Activated T-helper 17 cell treated with anti-CD3 and anti-CD28 coated beads, Interleukin-2, amount 50 U/mL, for 72 hours (primary cell): Measurements from ENCODE around the gene HPSE2. TPM values are rescaled to one million over a fixed set of nuclear protein-coding genes. Genes with fewer than 3 reads are reported as not detected.
"Not testable (repeated sequence)": the region's sequence is repeated elsewhere in the genome, so short reads cannot be mapped to it uniquely, and the experiment has no call there.

Experiments
- ATAC-seq: fragments of 150-1000 bp; cut with Tn5 transposase; replicated peaks from 2 replicates; pipeline ENCODE4 v1.10.0; 2021; ENCODE audit warnings: mild to moderate bottlenecking, moderate library complexity
- H3K27ac Mint-ChIP-seq: one replicate; pipeline ENCODE4 v1.8.0; 2022; ENCODE audit warnings: mixed read lengths
- H3K27me3 Mint-ChIP-seq: one replicate; pipeline ENCODE4 v1.8.0; 2022; ENCODE audit warnings: mixed read lengths
- H3K36me3 Mint-ChIP-seq: one replicate; pipeline ENCODE4 v1.8.0; 2022; ENCODE audit warnings: low read depth, mild to moderate bottlenecking, mixed read lengths
- H3K4me1 Mint-ChIP-seq: one replicate; pipeline ENCODE4 v1.8.0; 2022; ENCODE audit warnings: mixed read lengths
- H3K4me3 Mint-ChIP-seq: one replicate; pipeline ENCODE4 v1.8.0; 2022; ENCODE audit warnings: mild to moderate bottlenecking, mixed read lengths
- H3K9me3 Mint-ChIP-seq: one replicate; pipeline ENCODE4 v1.8.0; 2022; ENCODE audit warnings: mixed read lengths
- total RNA-seq, 2 donors: library from RNA; stranded (reverse); gene quantifications; one replicate each; pipeline ENCODE4 v1.2.3, GENCODE V29; 2022

HPSE2 gene
- total RNA-seq, 2 donors from 2014 or later: not detected

GRCh38 chr10:98908247-98908646 lies 327.4 kb downstream of the HPSE2 start:
- ATAC-seq, H3K4me3 Mint-ChIP-seq, H3K36me3 Mint-ChIP-seq, H3K9me3 Mint-ChIP-seq, H3K27me3 Mint-ChIP-seq, H3K4me1 Mint-ChIP-seq, H3K27ac Mint-ChIP-seq: not testable (repeated sequence)

GRCh38 chr10:98901441-98902110 lies 334.1 kb downstream of the HPSE2 start:
- ATAC-seq: no peak
- Mint-ChIP-seq H3K4me3 (no peak overlapping the region), H3K36me3 (no peaks in the 10 kb centered on the region), H3K4me1 (no peaks in the 10 kb centered on the region), H3K27ac (no peak overlapping the region), H3K9me3 (peaks cover 4% of the 10 kb centered on the region), H3K27me3 (no peaks in the 10 kb centered on the region)

GRCh38 chr10:98899018-98899417 lies 336.6 kb downstream of the HPSE2 start:
- ATAC-seq: no peak
- Mint-ChIP-seq H3K4me3 (no peak overlapping the region), H3K4me1 (no peaks in the 10 kb centered on the region), H3K27ac (no peak overlapping the region), H3K27me3 (no peaks in the 10 kb centered on the region), H3K36me3 (no peaks in the 10 kb centered on the region), H3K9me3 (peaks cover 4% of the 10 kb centered on the region)

GRCh38 chr10:98892523-98892922 lies 343.1 kb downstream of the HPSE2 start:
- ATAC-seq: no peak
- H3K27ac Mint-ChIP-seq: no peak overlapping the region
- H3K27me3 Mint-ChIP-seq: peaks cover 1% of the 10 kb centered on the region
- H3K9me3 Mint-ChIP-seq: peaks cover 4% of the 10 kb centered on the region
- no peak overlapping the region for H3K4me3 Mint-ChIP-seq
- H3K36me3 Mint-ChIP-seq: no peaks in the 10 kb centered on the region
- H3K4me1 Mint-ChIP-seq: no peaks in the 10 kb centered on the region

GRCh38 chr10:98886686-98887085 lies 349.0 kb downstream of the HPSE2 start:
- Mint-ChIP-seq H3K36me3 (no peaks in the 10 kb centered on the region), H3K4me1 (no peaks in the 10 kb centered on the region)

GRCh38 chr10:98885378-98885777 lies 350.3 kb downstream of the HPSE2 start:
- Mint-ChIP-seq H3K27ac (no peak overlapping the region), H3K27me3 (peaks cover 4% of the 10 kb centered on the region), H3K4me1 (no peaks in the 10 kb centered on the region), H3K9me3 (peaks cover 4% of the 10 kb centered on the region), H3K4me3 (no peak overlapping the region), H3K36me3 (no peaks in the 10 kb centered on the region)
- no peak for ATAC-seq

More at GRCh38 chr10:98886686-98887085, 349.0 kb downstream of the HPSE2 start:
- Mint-ChIP-seq H3K4me3 (no peak overlapping the region), H3K9me3 (peaks cover 4% of the 10 kb centered on the region), H3K27ac (no peak overlapping the region), H3K27me3 (peaks cover 4% of the 10 kb centered on the region)
- no peak for ATAC-seq

- no peaks in the 10 kb centered on the region for H3K36me3 Mint-ChIP-seq
- H3K4me1 Mint-ChIP-seq: no peaks in the 10 kb centered on the region
- no peak overlapping the region for H3K4me3 Mint-ChIP-seq
- H3K9me3 Mint-ChIP-seq: peaks cover 4% of the 10 kb centered on the region
- no peak overlapping the region for H3K27ac Mint-ChIP-seq
- H3K27me3 Mint-ChIP-seq: no peaks in the 10 kb centered on the region
- no peak for ATAC-seq
Observed at GRCh38 chr10:98881789-98882188, 353.9 kb downstream of the HPSE2 start.

- no peaks in the 10 kb centered on the region for H3K4me1 Mint-ChIP-seq
- no peak for ATAC-seq
- H3K27me3 Mint-ChIP-seq: no peaks in the 10 kb centered on the region
- H3K4me3 Mint-ChIP-seq: no peak overlapping the region
- no peaks in the 10 kb centered on the region for H3K9me3 Mint-ChIP-seq
- no peaks in the 10 kb centered on the region for H3K36me3 Mint-ChIP-seq
- no peak overlapping the region for H3K27ac Mint-ChIP-seq
Observed at GRCh38 chr10:98880971-98881370, 354.7 kb downstream of the HPSE2 start.

- ATAC-seq: no peak
Observed at GRCh38 chr10:98878921-98879320, 356.7 kb downstream of the HPSE2 start.

GRCh38 chr10:98878418-98878817 lies 357.2 kb downstream of the HPSE2 start:
- Mint-ChIP-seq H3K4me1 (no peaks in the 10 kb centered on the region), H3K36me3 (no peaks in the 10 kb centered on the region), H3K9me3 (no peaks in the 10 kb centered on the region), H3K4me3 (no peak overlapping the region), H3K27me3 (no peaks in the 10 kb centered on the region), H3K27ac (no peak overlapping the region)
- no peak for ATAC-seq

More at GRCh38 chr10:98878921-98879320, 356.7 kb downstream of the HPSE2 start:
- no peak overlapping the region for H3K27ac Mint-ChIP-seq
- H3K4me1 Mint-ChIP-seq: no peaks in the 10 kb centered on the region
- no peaks in the 10 kb centered on the region for H3K9me3 Mint-ChIP-seq
- no peak overlapping the region for H3K4me3 Mint-ChIP-seq
- no peaks in the 10 kb centered on the region for H3K27me3 Mint-ChIP-seq
- no peaks in the 10 kb centered on the region for H3K36me3 Mint-ChIP-seq

- no peak for ATAC-seq
- peaks cover 11% of the 10 kb centered on the region for H3K9me3 Mint-ChIP-seq
- no peak overlapping the region for H3K4me3 Mint-ChIP-seq
- H3K36me3 Mint-ChIP-seq: no peaks in the 10 kb centered on the region
- H3K27ac Mint-ChIP-seq: no peak overlapping the region
- no peaks in the 10 kb centered on the region for H3K4me1 Mint-ChIP-seq
- H3K27me3 Mint-ChIP-seq: peaks cover 5% of the 10 kb centered on the region
Observed at GRCh38 chr10:98861962-98862361, 373.7 kb downstream of the HPSE2 start.

GRCh38 chr10:98858525-98858924 lies 377.1 kb downstream of the HPSE2 start:
- Mint-ChIP-seq H3K4me3 (no peak overlapping the region), H3K27ac (no peak overlapping the region), H3K27me3 (peaks cover 9% of the 10 kb centered on the region), H3K4me1 (no peaks in the 10 kb centered on the region), H3K9me3 (peaks cover 3% of the 10 kb centered on the region), H3K36me3 (no peaks in the 10 kb centered on the region)
- no peak for ATAC-seq

- Mint-ChIP-seq H3K4me3 (no peak overlapping the region), H3K4me1 (no peaks in the 10 kb centered on the region), H3K9me3 (no peaks in the 10 kb centered on the region), H3K27me3 (peaks cover 7% of the 10 kb centered on the region), H3K27ac (no peak overlapping the region), H3K36me3 (no peaks in the 10 kb centered on the region)
- ATAC-seq: no peak
Observed at GRCh38 chr10:98855403-98856189, 380.1 kb downstream of the HPSE2 start.

- no peaks in the 10 kb centered on the region for H3K9me3 Mint-ChIP-seq
- no peak overlapping the region for H3K4me3 Mint-ChIP-seq
- H3K27ac Mint-ChIP-seq: no peak overlapping the region
- peaks cover 7% of the 10 kb centered on the region for H3K27me3 Mint-ChIP-seq
- no peaks in the 10 kb centered on the region for H3K36me3 Mint-ChIP-seq
- H3K4me1 Mint-ChIP-seq: no peaks in the 10 kb centered on the region
- ATAC-seq: no peak
Observed at GRCh38 chr10:98852686-98853085, 383.0 kb downstream of the HPSE2 start.

- H3K9me3 Mint-ChIP-seq: no peaks in the 10 kb centered on the region
- H3K4me3 Mint-ChIP-seq: no peak overlapping the region
- no peaks in the 10 kb centered on the region for H3K36me3 Mint-ChIP-seq
- no peak for ATAC-seq
- no peaks in the 10 kb centered on the region for H3K4me1 Mint-ChIP-seq
- H3K27me3 Mint-ChIP-seq: peaks cover 3% of the 10 kb centered on the region
- no peak overlapping the region for H3K27ac Mint-ChIP-seq
Observed at GRCh38 chr10:98848361-98848760, 387.3 kb downstream of the HPSE2 start.
